ENCODE measurements around the gene PTGFRN.
A peak's percentile ranks its signal among the peaks of the same experiment; 100 is the strongest.

PTGFRN gene

GRCh38 chr1:117008656-117009055 lies 98.9 kb downstream of the PTGFRN start:
- no peak for DNase-seq

- peak; percentile 19 to 29 for DNase-seq
Observed at GRCh38 chr1:117009132-117009531, 99.4 kb downstream of the PTGFRN start.

- no peak for DNase-seq
Observed at GRCh38 chr1:117010310-117010969, 100.7 kb downstream of the PTGFRN start.

GRCh38 chr1:117011334-117011733 lies 101.6 kb downstream of the PTGFRN start:
- DNase-seq: no peak

GRCh38 chr1:117013309-117013858 lies 103.7 kb downstream of the PTGFRN start:
- no peak for DNase-seq

GRCh38 chr1:117014209-117014608 lies 104.5 kb downstream of the PTGFRN start:
- no peak for DNase-seq

GRCh38 chr1:117015724-117016123 lies 106.0 kb downstream of the PTGFRN start:
- DNase-seq: no peak

GRCh38 chr1:117017062-117017461 lies 107.3 kb downstream of the PTGFRN start:
- no peak for DNase-seq

GRCh38 chr1:117017648-117018047 lies 107.9 kb downstream of the PTGFRN start:
- no peak for DNase-seq

GRCh38 chr1:117020526-117021156 lies 110.9 kb downstream of the PTGFRN start:
- DNase-seq: no peak

GRCh38 chr1:117022114-117022513 lies 112.4 kb downstream of the PTGFRN start:
- DNase-seq: no peak

- no peak for DNase-seq
Observed at GRCh38 chr1:117025568-117025967, 115.9 kb downstream of the PTGFRN start.

- no peak for DNase-seq
Observed at GRCh38 chr1:117026361-117026760, 116.6 kb downstream of the PTGFRN start.

- no peak for DNase-seq
Observed at GRCh38 chr1:117029685-117030084, 120.0 kb downstream of the PTGFRN start.

- no peak for DNase-seq
Observed at GRCh38 chr1:117030271-117030877, 120.7 kb downstream of the PTGFRN start.

GRCh38 chr1:117032266-117032665 lies 122.5 kb downstream of the PTGFRN start:
- DNase-seq: no peak

GRCh38 chr1:117032681-117033539 lies 123.2 kb downstream of the PTGFRN start:
- DNase-seq: no peak

- no peak for DNase-seq
Observed at GRCh38 chr1:117033772-117034171, 124.1 kb downstream of the PTGFRN start.

- DNase-seq: no peak
Observed at GRCh38 chr1:117034791-117035290, 125.1 kb downstream of the PTGFRN start.

- no peak for DNase-seq
Observed at GRCh38 chr1:117036018-117036461, 126.3 kb downstream of the PTGFRN start.

GRCh38 chr1:117037802-117038201 lies 128.1 kb downstream of the PTGFRN start:
- DNase-seq: no peak

- no peak for DNase-seq
Observed at GRCh38 chr1:117038236-117038635, 128.5 kb downstream of the PTGFRN start.
